Putamen (tissue), 1 donor: ENCODE data around the gene COQ5.

Experiments used
- DNase-seq: peaks from one replicate; pipeline ENCODE4 v3.0.0-alpha.2; 2016; ENCODE audit warnings: low spot score

COQ5 gene

GRCh38 chr12:120483621-120484020 lies 45.3 kb downstream of the COQ5 start:
- DNase-seq, result no peak

- no peak for DNase-seq
Observed at GRCh38 chr12:120481022-120481767, 47.8 kb downstream of the COQ5 start.

GRCh38 chr12:120480211-120480610 lies 48.7 kb downstream of the COQ5 start:
- DNase-seq, result no peak

GRCh38 chr12:120479458-120479857 lies 49.5 kb downstream of the COQ5 start:
- DNase-seq, result no peak

- DNase-seq, result no peak
Observed at GRCh38 chr12:120475643-120476042, 53.3 kb downstream of the COQ5 start.

- DNase-seq, result peak; percentile 29
Observed at GRCh38 chr12:120474616-120474960, 54.4 kb downstream of the COQ5 start.

- no peak for DNase-seq
Observed at GRCh38 chr12:120473807-120474615, 54.9 kb downstream of the COQ5 start.

- no peak for DNase-seq
Observed at GRCh38 chr12:120472521-120472920, 56.4 kb downstream of the COQ5 start.

GRCh38 chr12:120470150-120470784 lies 58.7 kb downstream of the COQ5 start:
- no peak for DNase-seq

GRCh38 chr12:120469450-120470149 lies 59.4 kb downstream of the COQ5 start, which contains the start of gene SRSF9:
SRSF9 (minus strand) TSS chr12:120469748; CDS start chr12:120469609, 139 bp downstream.
- peak; percentile 96 for DNase-seq

GRCh38 chr12:120468821-120469449 lies 60.0 kb downstream of the COQ5 start:
- no peak for DNase-seq

- no peak for DNase-seq
Observed at GRCh38 chr12:120468325-120468820, 60.6 kb downstream of the COQ5 start.

- DNase-seq, result no peak
Observed at GRCh38 chr12:120467439-120467838, 61.5 kb downstream of the COQ5 start.

GRCh38 chr12:120466560-120467315 lies 62.2 kb downstream of the COQ5 start:
- DNase-seq, result no peak

GRCh38 chr12:120465756-120466155 lies 63.2 kb downstream of the COQ5 start:
- no peak for DNase-seq

GRCh38 chr12:120463712-120464111 lies 65.2 kb downstream of the COQ5 start:
- no peak for DNase-seq

- no peak for DNase-seq
Observed at GRCh38 chr12:120462099-120462640, 66.8 kb downstream of the COQ5 start.

- DNase-seq, result no peak
Observed at GRCh38 chr12:120460157-120460556, 68.8 kb downstream of the COQ5 start.

- DNase-seq, result no peak
Observed at GRCh38 chr12:120457133-120457532, 71.8 kb downstream of the COQ5 start.

GRCh38 chr12:120455302-120455701 lies 73.7 kb downstream of the COQ5 start:
- no peak for DNase-seq
